Bladder microvascular endothelial cell (primary cell): ENCODE results near the gene TMEM91. TPM values are rescaled to one million over a fixed set of nuclear protein-coding genes. Genes with fewer than 3 reads are reported as not detected.

ENCODE experiments used
- total RNA-seq: library from RNA; depleted of rRNA; stranded (reverse); fragments of >200 nt; gene quantifications from 2 replicates; pipeline ENCODE4 v1.2.3, GENCODE V29; 2014

The TMEM91 gene
- total RNA-seq: 3.5 and 5.5 TPM in 2 replicates

GRCh38 chr19:41376241-41376997, at the start of gene TMEM91:
Gene TMEM91 (plus strand): TSS chr19:41376533. CDS start chr19:41378310, 1,777 bp downstream.

GRCh38 chr19:41353466-41354342, 22.6 kb upstream of the TMEM91 start, which contains the start of gene TGFB1:
Gene TGFB1 (minus strand): TSS chr19:41353922. CDS start chr19:41353044, 878 bp downstream.

GRCh38 chr19:41363753-41364523, 12.4 kb upstream of the TMEM91 start, which contains the start of gene B9D2:
Gene B9D2 (minus strand): TSS chr19:41364149. CDS start chr19:41363519, 630 bp downstream.

GRCh38 chr19:41397086-41398049, 21.0 kb downstream of the TMEM91 start, which contains the start of the genes BCKDHA and EXOSC5:
Gene BCKDHA (plus strand): TSS chr19:41397818. CDS start chr19:41397828, 10 bp downstream.
Gene EXOSC5 (minus strand): TSS chr19:41397359. CDS start chr19:41397328, 31 bp downstream.

GRCh38 chr19:41426952-41427646, 50.8 kb downstream of the TMEM91 start, which contains the start of gene B3GNT8:
Gene B3GNT8 (minus strand): TSS chr19:41427374. CDS start chr19:41426778, 596 bp downstream.

Other genes with a start within 250 kb of the TMEM91 start
- gene CYP2S1, start 183.3 kb upstream of the TMEM91 start, total RNA-seq: 0.25 and 0.49 TPM in 2 replicates
- 24.8 and 28.4 TPM in 2 replicates for gene AXL, start 157.3 kb upstream of the TMEM91 start, total RNA-seq
- 59.9 and 107 TPM in 2 replicates for gene HNRNPUL1, start 112.2 kb upstream of the TMEM91 start, total RNA-seq
- 5.8 and 14.4 TPM in 2 replicates for gene CCDC97, start 66.4 kb upstream of the TMEM91 start, total RNA-seq
- 11.0 and 55.1 TPM in 2 replicates for gene TGFB1, start 22.6 kb upstream of the TMEM91 start, total RNA-seq
- 5.9 and 8.9 TPM in 2 replicates for gene B9D2, start 12.4 kb upstream of the TMEM91 start, total RNA-seq
- 9.6 and 12.3 TPM in 2 replicates for gene EXOSC5, start 20.8 kb downstream of the TMEM91 start, total RNA-seq
- 29.3 and 45.6 TPM in 2 replicates for gene BCKDHA, start 21.3 kb downstream of the TMEM91 start, total RNA-seq
- gene B3GNT8, start 50.8 kb downstream of the TMEM91 start, total RNA-seq: 0.97 and 1.1 TPM in 2 replicates
- 31.1 and 44.7 TPM in 2 replicates for gene DMAC2, start 63.4 kb downstream of the TMEM91 start, total RNA-seq
- not detected in 2 replicates for gene ERICH4, start 66.6 kb downstream of the TMEM91 start, total RNA-seq
- 2.3 and 6.6 TPM in 2 replicates for gene CEACAM21, start 199.6 kb downstream of the TMEM91 start, total RNA-seq